ENCODE measurements around the gene STUM.

Gene STUM

GRCh38 chr1:226604560-226605317, 56.2 kb downstream of the STUM start:
- H3K4me1 ChIP-seq (ENCODE audit: insufficient read depth, poor library complexity, severe bottlenecking): no peaks in the 10 kb centered on the region
- ATAC-seq (ENCODE audit: low read depth) (no peak), DNase-seq (ENCODE audit: low spot score) (no peak)
- no peaks in the 10 kb centered on the region for H3K36me3 ChIP-seq (ENCODE audit: low read depth)
- H3K27ac ChIP-seq (ENCODE audit: poor library complexity, severe bottlenecking): no peak overlapping the region
- no peak for TF ChIP-seq CTCF (IDR thresholded peaks at IDR 0.05; ENCODE audit: poor library complexity, severe bottlenecking)
- H3K9me3 ChIP-seq (ENCODE audit: severe bottlenecking): no peaks in the 10 kb centered on the region
- no peaks in the 10 kb centered on the region for H3K27me3 ChIP-seq (ENCODE audit: insufficient read depth, poor library complexity, severe bottlenecking)
- H3K4me3 ChIP-seq (ENCODE audit: severe bottlenecking): no peak overlapping the region

- H3K4me1 ChIP-seq (ENCODE audit: insufficient read depth, poor library complexity, severe bottlenecking): no peaks in the 10 kb centered on the region
- no peak for ATAC-seq (ENCODE audit: low read depth)
- no peak overlapping the region for H3K27ac ChIP-seq (ENCODE audit: poor library complexity, severe bottlenecking)
- H3K9me3 ChIP-seq (ENCODE audit: severe bottlenecking): no peaks in the 10 kb centered on the region
- H3K36me3 ChIP-seq (ENCODE audit: low read depth): no peaks in the 10 kb centered on the region
- no peak overlapping the region for H3K4me3 ChIP-seq (ENCODE audit: severe bottlenecking)
- TF ChIP-seq CTCF (IDR thresholded peaks at IDR 0.05; ENCODE audit: poor library complexity, severe bottlenecking): no peak
- DNase-seq (ENCODE audit: low spot score): no peak
- H3K27me3 ChIP-seq (ENCODE audit: insufficient read depth, poor library complexity, severe bottlenecking): no peaks in the 10 kb centered on the region
These were observed 56.9 kb downstream of the STUM start for GRCh38 chr1:226605318-226605950.

- Histone ChIP-seq H3K4me3 (ENCODE audit: severe bottlenecking) (no peak overlapping the region), H3K9me3 (ENCODE audit: severe bottlenecking) (no peaks in the 10 kb centered on the region), H3K27me3 (ENCODE audit: insufficient read depth, poor library complexity, severe bottlenecking) (no peaks in the 10 kb centered on the region), H3K4me1 (ENCODE audit: insufficient read depth, poor library complexity, severe bottlenecking) (no peaks in the 10 kb centered on the region), H3K27ac (ENCODE audit: poor library complexity, severe bottlenecking) (no peak overlapping the region), H3K36me3 (ENCODE audit: low read depth) (no peaks in the 10 kb centered on the region)
- TF ChIP-seq CTCF (IDR thresholded peaks at IDR 0.05; ENCODE audit: poor library complexity, severe bottlenecking): no peak
- no peak for ATAC-seq (ENCODE audit: low read depth)
- DNase-seq (ENCODE audit: low spot score): no peak
These were observed 58.0 kb downstream of the STUM start for GRCh38 chr1:226606311-226607267.

- no peaks in the 10 kb centered on the region for H3K36me3 ChIP-seq (ENCODE audit: low read depth)
- ATAC-seq (ENCODE audit: low read depth): no peak
- no peaks in the 10 kb centered on the region for H3K27me3 ChIP-seq (ENCODE audit: insufficient read depth, poor library complexity, severe bottlenecking)
- H3K4me3 ChIP-seq (ENCODE audit: severe bottlenecking): no peak overlapping the region
- no peak for DNase-seq (ENCODE audit: low spot score)
- no peaks in the 10 kb centered on the region for H3K9me3 ChIP-seq (ENCODE audit: severe bottlenecking)
- TF ChIP-seq CTCF (IDR thresholded peaks at IDR 0.05; ENCODE audit: poor library complexity, severe bottlenecking): no peak
- H3K27ac ChIP-seq (ENCODE audit: poor library complexity, severe bottlenecking): no peak overlapping the region
- no peaks in the 10 kb centered on the region for H3K4me1 ChIP-seq (ENCODE audit: insufficient read depth, poor library complexity, severe bottlenecking)
These were observed 58.7 kb downstream of the STUM start for GRCh38 chr1:226607268-226607660.
